Stimulated activated CD4-positive, alpha-beta T cell treated with anti-CD3 and anti-CD28 coated beads, Interleukin-15, amount 100 ng/mL, for 48 hours (primary cell): ENCODE data around the gene SYT17.

Source experiments
- DNase-seq, 2 donors: peaks; one replicate each; pipeline ENCODE4 v3.0.0-alpha.2; 2020; ENCODE audit warnings: low read depth in 2 of 2

The SYT17 gene

DNA sequence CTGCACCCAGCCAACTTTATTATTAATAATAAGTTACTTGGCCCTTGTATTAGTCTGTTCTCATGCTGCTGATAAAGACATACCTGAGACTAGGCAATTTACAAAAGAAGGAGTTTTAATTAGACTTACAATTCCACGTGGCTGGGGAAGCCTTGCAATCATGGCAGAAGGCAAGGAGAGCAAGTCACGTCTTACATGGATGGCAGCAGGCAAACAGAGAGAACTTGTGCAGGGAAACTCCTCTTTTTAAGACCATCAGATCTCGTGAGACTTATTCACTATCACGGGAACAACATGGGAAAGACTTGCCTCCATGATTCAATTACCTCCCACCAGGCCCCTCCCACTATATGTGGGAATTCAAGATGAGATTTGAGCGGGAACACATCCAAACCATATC lies 47.7 kb downstream of the SYT17 start:
- DNase-seq, result no peak

DNA sequence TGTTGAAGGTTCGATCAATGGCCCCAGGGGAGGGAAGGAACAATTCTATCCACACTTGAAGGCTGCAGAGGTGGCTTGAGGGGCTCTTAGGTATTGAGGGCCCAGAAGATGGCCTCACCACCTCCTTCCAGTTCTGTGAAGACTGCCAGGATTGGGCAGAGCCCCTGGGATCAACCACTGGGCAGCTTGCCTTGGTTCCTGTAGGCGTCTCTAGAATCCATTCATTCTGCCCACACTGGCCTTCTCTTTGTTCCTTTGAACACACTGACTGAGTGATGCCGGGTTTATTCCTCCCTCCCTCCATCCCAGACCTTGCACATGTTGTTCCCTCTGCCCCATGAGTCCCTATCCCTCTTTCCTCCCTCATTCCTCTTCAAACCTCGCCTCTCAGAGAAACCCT lies 50.5 kb downstream of the SYT17 start:
- DNase-seq, result no peak

DNA sequence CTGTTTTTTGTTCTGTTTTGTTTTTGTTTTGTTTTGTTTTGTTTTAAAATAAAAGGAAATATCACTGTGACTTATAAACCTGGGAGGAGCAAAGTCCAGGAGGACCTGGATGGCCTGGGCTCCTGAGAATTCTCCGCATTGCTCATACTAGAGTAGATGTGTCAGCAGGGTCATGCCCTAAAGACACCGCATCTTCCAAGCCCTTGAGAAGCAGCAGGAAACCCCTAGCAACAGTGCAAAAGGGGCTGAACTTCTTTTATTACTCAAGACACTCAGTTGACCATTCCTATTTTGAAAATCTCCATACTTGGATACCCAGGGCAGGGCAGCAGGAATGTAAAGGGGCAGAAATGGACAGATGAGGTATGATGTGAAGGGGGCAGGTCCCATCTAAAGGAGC lies 51.8 kb downstream of the SYT17 start:
- DNase-seq, result no peak

DNA sequence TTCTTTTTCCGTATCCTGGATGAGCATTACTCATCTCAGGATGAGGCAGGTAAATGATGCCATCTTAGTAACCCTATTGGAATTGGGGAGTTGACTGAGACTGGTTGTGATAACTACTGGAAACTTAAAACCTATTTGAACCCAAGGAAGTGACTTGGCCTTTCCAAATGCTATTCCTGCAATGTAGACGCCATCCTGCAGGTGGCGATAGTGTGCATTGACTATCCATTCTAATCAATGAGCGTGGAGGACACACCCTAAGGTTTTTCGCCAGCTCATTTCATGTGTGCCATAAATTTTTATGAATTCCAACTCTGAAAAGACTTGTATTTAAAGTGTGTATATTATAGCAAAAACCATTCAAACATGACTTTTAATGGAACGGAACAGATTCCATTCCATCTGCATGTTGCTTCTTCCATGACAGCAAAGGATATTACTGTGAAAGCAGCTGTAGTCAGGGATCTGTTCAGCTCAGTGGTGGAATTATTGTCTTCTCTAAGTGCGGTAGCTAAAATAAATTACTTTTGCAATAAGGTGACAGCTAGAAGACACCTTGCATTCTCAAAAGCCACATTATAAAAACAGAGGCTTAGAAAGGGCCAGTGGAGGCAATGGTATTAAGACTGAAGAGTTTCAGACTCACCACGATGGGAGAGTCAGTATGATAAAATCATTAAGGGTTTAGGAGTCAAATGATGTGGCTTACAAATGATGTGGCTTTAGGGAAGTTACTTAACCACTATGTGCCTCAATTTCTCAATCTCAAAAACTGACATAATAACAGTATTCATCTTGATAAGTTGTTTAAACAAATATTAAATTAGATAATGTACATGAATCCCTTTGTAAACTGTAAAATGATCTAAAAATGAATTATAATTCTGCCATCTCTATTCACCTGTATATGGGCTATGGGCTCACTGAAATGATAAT lies 55.5 kb downstream of the SYT17 start:
- peak; percentile 25 to 50 for DNase-seq

DNA sequence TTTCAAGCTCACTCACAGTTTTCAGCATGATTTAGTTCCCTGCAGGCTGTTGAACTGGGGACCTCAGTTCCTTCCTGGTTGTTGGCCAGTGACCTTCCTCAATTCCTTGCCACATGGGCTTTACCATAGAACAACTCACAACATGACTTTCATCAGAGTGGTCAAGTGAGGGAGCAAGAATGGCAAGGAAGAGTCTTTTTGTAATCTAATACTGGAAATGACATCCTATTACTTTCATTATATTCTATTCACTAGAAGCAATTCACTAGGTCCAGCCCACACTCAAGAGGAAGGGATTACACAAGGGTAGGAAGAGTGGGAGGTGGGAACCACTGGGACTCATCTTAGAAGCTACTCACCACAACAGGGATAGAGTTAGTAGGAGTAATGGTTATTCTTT lies 57.6 kb downstream of the SYT17 start:
- no peak for DNase-seq

DNA sequence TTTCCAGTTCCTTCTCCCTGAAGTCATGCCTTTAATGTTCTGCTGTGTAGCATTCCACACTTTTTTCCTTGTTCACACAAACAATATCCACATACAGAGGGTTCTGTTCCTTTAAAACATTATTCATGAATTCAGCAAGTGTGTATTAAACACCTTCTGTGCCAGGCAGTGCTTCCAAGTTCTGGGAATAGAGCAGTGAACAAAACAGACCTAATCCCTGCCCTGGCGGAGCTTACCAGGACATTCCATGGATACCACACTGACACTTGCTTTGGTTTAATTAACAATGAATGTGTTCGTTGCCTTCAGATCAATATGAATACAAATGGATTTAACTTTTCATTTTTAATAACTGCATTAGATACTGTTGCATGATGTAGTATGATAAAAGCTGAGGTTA lies 59.6 kb downstream of the SYT17 start:
- no peak for DNase-seq

DNA sequence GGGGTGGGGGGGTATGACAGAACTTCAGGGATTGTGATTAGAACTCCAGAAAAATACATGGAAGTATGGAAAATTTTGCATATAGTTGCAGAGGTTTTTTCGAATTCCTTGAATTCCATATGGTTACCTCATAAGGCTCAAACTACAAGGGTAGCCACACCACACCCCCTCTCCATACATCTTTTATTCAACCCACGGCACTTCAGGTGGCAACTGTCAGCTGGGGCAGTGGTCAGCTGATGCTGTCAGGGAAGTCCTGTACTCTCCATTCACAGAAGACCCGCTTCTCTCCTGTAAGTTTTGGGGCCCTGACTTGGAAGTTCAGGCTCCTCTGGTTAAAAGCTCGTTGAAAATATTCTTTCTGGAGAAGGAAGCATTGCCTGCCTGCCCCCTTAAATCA lies 60.0 kb downstream of the SYT17 start:
- no peak for DNase-seq

DNA sequence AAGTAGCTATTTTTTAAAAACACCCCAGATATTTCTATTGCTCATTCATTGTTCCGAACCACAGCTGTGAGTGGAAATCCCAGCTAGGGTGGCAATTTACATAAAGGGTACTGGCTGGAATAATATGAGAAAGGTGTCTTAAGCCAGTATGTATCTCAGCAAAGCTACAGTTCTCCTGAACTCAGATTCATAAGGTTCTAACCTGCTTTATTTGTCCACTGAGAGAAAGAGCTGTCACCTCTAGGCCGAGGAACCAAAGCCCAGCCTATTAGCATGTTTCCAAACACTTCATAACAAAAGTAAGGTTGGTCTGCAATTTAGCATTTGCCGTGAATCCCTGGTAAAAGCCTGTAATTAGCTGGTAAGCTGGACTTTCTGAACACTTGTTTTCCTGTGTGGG lies 60.5 kb downstream of the SYT17 start:
- no peak for DNase-seq

DNA sequence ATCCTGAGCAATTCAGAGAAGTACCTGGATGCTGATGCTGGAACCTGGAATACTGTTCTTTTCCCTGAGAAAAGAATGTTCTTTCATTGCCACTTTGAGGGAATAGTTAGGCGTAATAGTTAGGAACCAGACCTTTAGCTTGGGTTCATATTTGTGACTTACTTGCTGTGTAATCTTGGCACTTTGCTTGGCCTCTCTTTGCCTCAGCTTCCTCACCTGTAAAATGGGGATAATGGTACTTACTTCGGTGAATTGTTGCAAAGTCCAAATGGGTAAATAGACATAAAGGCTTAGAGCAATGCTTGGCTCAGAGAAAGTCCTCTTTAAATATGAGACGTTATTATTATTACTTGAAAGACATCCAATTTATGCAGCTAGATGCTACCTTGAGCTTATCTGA lies 62.5 kb downstream of the SYT17 start:
- no peak for DNase-seq

DNA sequence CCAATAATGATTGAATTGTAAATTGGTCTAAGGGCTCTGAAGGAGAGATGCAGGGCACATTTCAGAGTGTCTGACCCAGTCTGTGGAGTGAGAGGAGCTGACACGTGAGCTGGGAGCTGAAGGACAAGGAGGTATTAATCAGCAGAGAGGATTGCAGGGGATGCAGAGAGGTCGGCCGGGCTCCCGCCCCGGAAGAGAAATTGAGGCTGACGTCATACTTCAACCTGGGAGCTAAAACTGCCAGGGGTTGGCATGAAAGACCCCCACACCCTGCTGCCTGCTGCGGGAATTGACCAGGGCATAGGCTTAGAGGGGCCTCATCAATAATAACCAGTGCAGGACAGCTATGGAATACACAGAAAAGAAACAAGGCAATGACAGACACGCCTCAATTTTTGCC lies 63.8 kb downstream of the SYT17 start:
- no peak for DNase-seq

DNA sequence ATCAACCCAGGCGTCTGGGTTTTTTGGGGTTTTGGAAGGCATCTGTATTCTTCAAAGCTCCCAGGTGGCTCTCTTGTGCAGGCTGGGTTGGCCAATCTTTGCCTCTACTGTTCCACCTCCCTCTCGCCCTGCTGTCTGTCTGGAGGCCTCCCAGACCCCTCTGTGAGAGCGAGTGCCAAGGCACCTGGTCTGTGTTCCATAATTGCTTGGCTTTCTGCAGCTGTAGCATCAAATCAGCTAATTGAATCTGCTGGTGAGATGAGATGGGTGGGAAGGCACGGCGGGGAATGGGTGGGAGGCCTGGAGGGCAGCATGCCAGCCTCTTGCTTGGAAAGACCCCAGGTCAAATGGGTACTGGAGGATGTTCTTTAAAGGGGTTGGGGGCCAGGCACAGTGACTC lies 64.9 kb downstream of the SYT17 start:
- no peak for DNase-seq

DNA sequence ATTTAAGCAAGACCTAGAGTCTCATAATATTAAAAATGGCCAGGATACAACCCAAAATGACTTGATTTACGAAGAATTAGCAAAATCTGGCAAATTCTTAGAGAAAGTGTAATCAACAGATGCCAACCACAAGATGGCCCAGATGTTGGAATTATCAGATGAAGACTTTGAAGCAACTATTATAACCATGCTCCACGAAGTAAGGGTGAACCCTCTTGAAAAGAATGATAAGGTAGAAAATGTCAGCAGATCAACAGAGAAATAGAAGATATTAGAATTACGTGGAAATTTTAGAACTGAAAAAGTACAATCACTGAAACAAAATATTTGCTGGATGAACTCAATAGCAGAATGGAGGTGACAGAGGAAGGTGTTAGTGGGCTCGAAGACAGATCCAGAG lies 67.4 kb downstream of the SYT17 start:
- DNase-seq, result no peak

DNA sequence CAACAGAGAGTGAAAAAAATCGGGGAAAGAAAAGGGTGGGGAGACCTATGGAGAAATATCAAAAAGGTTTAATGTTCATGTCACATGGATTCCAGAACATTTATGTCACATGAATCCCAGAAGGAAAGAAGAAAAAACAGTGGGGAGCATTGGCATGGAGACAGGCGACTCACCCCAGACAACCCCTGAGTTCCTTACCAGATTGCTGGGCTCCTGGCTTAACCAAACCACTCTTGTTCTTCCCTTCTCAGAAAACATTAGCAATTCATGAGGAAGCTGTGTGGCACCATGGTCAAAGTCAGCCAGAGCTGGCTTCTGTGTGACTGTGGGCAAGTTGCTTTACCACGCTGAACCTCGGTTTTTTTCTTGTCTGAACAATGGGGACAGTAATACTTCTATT lies 67.8 kb downstream of the SYT17 start:
- DNase-seq, result no peak

DNA sequence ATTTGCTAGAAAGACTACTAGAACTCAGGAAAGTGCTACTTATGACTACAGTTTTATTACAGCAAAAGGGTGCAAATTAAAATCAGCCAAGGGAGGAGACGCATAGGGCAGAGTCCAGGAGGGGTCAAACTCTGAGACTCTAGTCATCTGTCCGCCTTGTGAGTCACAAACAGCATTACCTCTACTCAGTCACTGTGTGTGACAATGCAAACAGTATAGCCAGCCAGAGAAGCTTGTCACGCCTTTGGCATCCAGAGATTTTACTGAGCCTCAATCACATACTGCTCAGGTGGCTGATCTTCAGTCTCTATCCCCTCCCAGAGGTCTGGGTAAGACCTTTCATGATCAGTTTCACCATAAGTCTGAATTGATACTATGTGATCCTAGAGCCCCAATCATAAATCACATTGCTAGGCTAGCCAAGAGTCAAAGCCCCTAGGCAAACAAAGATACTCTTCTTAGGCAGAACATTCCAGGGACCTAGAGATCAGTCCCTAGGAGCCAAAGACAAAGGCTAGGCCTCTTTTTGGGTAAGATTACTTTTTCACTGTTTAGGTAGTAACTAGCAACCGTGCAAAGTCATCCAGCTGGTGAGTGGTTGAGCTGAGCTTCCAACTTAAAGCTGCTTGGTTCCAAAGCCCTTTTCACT lies 68.6 kb downstream of the SYT17 start:
- DNase-seq, result no peak

DNA sequence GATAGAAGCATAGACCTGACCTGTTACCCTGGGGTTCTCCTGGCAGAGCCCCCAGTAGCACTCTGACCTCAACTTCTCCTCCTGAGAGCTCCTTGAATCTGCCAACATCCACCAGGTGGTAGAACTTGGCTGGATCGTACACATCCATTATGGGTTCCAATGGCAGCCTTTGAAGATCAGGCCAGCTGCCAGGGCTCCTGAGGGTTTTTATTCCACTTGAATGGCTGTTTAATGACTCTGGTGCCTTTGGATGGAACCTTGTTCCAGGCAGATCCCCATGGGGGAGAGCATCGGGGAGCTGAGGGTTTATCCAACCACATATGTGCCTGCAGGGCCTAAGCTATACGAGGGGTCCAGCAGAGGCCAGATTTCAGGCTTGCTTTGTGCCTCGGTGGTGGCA lies 70.4 kb downstream of the SYT17 start:
- DNase-seq, result no peak

DNA sequence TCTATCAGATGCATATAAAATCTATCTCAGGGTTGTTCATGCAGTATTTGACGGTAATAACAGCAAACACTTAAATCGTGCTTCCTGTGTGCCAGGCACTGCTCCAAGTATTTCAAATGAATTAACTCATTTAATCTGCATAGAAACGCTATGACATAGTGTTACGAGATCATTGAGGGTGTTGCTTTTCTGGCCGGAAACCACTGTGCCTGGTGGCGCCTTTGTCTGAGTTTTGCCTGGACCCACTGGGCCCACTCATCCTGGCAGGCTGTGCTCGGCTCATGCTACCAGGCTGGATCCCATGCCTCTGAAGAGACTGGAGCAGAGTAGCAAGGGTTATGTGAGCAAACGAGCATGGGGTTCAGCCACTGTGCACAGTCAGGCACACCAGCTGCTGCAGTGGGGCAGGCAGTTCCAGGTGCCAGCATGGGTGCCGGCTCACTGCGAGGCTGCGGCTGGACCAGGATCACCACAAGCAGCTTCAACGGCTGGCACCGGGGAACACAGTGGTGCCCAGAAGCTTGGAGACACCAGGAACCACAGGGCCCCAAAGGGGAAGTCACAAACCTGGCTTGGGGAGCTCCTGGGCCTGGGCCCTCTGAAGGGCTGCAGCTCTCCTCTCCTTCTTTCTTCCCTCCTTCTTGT lies 71.6 kb downstream of the SYT17 start:
- DNase-seq, result no peak

DNA sequence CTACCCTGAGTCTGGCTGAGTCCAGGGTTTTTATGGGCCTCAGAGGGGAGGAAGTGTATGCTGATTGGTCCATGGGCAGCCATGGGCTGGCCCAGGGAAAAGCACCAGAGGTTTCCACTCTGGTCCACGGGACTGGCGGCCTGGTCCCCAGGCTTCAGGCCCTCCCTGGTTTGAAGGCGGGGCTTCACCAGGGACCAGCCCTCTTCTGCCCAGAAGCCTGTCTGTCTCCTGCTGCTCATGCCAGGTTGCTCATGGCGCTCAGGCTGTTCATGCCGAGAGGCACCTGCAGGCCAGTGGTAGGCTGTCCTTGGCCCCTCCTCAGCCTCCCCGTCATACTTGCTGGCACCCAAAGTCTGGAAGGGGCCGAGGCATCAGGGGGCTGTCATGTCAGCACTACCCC lies 72.5 kb downstream of the SYT17 start:
- DNase-seq, result no peak

DNA sequence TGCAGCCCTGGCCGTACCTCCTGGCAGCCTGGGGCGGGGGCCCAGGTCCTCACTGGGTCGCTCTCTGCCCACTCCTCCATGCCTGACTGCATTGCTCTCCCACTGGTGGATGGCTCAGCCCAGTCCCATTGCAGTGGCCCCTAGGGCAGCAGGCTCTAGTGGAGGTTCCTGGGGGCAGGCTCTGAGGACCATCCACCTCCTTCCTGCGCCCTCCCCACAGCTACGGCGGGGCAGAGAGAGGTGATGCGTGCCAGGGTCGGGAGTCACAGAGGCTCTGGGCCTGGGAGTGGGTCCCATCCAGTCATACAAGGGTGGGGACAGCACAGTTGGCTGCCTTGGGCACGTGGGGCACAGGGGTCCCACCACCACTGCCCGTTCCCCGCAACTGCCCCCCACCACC lies 73.5 kb downstream of the SYT17 start:
- no peak for DNase-seq

DNA sequence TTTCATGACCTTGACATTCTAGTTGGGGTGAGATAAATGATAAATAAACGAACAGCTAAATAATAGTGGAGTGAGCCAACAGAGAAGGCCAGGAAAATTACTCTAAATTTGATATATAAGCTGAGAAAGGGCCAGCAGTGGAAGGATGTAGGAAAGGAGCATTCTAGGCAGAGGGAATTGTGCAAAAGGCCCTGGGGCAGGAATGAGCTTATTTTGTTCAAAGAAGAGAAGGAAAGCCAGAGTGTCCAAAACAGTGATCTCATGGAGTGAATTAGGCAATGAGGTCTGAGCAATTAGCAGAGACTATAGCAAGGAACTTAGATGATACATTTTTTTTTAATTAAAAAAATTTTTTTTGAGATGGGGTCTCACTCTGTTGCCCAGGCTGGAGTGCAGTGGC lies 74.1 kb downstream of the SYT17 start:
- DNase-seq, result no peak

DNA sequence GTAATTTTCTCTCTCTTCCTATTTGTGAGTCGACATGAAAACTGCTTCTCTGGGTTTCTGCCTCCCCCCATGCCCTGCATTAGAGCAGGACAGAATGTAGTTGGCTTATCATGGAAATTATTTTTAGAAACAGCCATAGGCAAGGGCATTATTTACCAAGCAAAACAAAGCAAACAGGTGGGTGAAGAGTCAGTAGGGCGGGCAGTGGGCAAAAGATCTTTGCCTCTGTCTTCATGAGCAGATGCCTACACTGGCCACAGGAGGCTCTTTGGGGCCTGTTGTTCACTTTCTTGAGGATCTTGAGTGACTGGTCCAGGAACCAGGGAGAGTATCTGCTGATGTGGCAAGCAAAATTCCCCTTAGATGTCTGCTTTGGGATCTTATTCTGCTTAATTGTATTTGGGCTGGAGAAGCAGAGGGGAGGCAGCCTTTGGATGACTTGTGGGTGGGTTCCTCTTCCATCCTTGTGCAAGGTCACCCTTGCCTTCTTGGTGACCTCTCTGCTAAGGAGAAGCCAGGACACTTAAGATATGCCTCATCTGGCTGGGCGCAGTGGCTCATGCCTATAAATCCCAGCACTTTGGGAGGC lies 75.0 kb downstream of the SYT17 start:
- DNase-seq, result no peak

DNA sequence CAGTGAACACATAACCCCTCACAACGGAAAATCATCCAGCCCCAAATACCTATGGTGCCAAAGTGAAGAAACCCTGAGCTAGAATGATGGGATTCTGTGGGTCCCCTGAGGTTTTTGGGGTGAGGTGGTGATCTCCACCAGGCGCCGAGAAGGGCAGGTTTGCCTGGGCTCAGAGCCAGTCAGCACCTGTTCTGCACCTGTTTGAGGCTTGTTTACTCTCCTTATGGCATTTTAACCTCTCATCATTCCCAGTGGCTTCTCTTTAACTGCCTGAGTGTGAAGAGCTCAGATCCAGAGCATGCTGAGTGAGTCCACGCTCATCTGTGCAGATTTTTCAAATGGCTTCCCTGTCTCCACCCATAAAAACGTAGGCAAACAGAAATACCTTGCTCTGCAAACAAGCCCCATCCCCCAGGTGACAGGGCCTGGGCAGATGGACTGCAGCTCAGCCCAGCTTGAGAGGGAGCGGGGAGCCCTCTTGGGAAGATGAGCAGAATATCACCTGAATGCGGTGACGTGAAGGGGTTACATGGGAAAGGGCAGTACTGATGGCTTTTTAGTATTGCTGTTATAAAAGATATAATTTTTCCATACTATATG lies 77.4 kb downstream of the SYT17 start:
- no peak for DNase-seq

DNA sequence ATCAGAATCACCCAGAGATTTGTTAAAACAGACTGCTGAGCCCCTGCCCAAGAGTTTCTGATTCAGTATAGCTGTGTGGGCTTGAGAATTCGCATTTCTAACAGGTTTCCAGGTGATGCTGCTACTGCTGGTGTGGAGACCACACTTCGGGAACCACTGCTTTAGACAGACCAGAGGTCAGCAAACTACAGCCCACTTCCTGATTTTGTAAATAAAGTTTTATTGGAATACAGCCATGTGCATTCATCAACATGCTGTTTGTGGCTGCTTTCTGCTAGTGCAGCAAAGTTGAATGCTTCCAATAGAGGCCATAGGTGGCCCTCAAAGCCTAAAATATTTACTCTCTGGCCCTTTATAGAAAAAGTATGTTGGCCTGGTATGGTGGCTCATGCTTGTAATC lies 84.9 kb downstream of the SYT17 start:
- DNase-seq, result no peak
